GM21360 (cell line): ENCODE measurements around the gene PTPRD.
"Not testable (repeated sequence)": the region's sequence is repeated elsewhere in the genome, so short reads cannot be mapped to it uniquely, and the experiment has no call there.

ENCODE experiments used
- ATAC-seq: cut with Tn5 transposase; IDR thresholded peaks from one replicate; pipeline ENCODE4 v1.9.1; 2021; ENCODE audit warnings: mild to moderate bottlenecking, moderate library complexity; ENCODE audit not compliant: unreplicated experiment

PTPRD gene

DNA sequence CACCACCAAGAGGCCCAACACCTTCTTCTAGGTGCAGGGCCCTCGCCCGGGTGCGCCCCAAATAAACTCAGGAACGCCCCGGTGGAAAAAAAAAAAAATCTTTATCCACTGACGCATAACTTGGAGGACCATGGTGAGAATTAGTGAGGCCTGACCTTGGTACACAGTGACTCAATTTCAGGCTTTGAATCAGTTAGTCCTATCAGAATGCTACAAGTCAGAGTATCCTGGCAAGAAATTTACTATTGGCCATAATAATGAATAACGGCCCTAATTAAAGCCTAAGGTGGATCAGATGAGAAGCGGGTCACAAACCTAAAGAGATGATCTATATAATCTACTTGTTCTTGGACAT, 1899.0 kb downstream of the PTPRD start:
- ATAC-seq = no peak

DNA sequence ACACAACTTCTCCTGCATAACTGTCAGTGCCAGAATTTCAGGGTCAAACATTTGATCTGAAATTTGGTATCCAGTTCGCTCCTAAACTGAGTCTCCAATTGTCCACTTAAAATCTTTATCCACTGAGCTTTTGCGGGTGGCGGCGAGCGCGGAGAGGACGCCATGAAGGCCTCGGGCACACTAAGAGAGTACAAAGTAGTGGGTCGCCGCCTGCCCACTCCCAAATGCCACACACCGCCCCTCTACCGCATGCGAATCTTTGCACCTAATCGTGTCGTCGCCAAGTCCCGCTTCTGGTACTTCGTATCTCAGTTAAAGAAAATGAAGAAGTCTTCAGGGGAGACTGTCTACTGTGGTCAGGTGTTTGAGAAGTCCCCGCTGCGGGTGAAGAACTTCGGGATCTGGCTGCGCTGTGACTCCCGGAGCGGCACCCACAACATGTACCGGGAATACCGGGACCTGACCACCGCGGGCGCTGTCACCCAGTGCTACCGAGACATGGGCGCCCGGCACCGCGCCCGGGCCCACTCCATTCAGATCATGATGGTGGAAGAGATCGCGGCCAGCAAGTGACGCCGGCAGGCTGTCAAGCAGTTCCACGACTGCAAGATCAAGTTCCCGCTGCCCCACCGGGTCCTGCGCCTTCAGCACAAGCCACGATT, 1899.5 kb downstream of the PTPRD start:
- no peak for ATAC-seq

DNA sequence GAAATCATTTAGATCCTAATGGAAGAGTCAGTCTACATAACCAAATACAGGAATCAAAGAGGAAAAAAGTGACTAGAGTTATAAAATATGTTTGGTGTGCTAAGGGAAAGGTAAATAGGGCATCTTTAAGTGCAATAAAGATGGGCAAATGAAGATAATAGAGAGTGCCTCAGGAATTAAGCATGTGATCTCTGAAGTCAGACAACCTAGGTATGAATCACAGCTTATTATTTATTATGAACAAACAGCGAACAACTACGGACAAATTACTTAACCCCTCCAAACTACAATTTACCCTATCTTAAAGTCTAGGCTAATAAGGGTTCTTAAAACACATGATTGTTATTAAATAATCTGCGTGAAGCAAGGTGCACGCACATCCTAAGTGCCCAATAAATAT, 1903.1 kb downstream of the PTPRD start:
- ATAC-seq = no peak

DNA sequence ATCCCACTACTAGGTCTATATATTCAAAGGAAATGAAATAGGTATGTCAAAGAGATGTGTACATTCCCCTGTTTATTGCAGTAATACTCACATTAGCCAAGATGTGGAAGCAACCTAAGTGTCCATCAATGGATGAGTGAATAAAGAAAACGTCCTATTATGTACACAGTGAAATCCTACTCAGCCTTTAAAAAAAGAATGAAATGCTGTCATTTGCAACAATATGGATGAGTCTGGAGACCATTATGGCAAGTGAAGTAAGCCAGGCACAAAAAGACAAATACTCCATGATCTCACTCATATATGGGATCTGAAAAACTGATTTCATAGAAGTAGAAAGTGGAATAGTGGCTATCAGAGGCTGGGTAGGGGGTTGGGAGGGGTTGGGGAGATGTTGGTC, 1904.1 kb downstream of the PTPRD start:
- ATAC-seq = no peak

DNA sequence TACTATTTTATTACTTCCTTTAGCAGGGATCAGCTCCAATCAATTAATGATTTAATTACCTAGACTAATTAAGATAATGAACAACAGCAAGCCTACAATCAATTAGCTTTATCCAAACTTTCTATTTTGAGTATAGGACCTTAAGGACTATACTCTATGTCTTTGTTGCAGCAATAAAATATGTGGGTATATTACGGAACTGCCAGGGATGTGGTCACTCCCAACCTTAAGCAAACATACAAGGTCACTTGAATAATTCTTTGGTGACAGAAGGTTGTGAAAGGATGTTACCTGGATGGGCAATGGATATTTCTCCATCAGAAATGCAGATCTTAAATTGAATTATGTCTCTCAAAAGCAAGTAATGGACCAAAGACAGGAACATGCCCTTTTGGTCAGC, 1905.8 kb downstream of the PTPRD start:
- ATAC-seq = no peak

DNA sequence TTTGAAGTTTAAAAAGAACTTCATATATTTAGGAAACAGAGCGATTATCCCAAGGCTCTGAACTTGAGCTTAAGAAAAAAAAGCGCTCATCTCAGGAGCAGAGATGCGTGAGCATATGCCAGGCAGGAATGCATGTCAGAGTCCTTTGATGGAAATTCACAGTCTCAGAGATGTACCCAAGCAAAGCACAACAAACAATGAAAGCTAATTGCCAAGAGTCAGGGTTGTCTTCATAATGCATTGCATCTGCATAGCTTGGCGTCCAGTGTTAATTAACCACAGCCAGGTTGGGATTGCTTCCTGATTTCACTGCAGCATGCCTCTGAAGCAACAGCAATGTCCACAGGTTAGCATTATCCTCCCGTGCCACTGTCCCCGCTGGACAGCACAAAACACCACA, 1906.3 kb downstream of the PTPRD start:
- no peak for ATAC-seq

DNA sequence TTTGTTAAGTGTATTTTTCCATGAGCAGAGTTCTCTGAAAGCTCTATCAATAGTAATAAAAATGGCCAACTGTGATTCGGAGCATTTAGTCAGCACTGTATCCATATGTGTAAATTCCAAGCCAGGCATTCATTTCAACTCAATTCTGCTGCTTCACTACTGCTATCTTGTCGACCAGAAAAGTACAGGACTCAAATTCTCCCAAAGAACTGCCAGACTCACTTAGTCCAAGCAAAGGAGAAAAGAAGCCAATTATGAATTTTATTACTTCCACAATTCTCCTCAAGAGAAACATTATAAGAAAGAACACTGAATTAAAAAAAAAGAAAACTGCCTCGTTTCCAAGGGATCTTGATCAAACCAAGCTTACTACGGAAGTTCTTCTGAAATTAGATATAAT, 1906.9 kb downstream of the PTPRD start:
- no peak for ATAC-seq

DNA sequence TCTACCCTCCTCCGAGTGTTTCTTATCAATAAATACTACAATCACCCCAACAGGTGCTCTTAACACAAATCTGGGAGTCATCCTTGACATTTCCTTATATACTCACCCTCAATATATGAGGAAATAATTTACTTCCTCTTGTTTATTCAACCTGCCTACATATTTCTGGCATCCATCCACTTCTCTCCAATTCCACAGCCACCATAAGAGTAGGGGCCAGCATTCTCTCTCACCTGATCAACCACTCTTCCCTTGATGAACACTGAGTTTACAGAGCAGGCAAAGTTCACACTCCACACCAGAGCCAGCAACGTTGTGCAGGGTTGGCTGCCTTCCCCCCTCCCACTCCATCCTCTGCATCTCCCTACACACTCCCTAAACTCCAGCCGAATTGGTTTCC, 1908.9 kb downstream of the PTPRD start:
- no peak for ATAC-seq

DNA sequence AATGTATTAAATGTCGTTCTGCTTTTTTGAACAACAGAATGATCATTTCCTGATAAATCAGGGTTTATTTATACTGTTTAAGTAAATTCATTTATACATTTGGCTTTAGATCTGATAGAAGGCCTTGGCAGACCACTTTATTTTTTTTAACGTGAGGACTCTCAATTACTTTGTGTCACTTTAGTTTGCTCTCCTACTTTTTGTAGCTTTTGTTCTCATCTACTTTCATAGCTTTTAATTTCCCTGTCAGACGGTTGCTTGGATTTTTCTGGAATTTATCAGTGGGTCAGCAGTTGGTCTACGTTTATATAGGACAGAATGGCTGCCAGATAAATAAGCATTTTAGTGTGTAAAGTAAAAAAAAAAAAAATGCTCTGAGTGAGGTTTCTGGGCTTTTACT, 1910.9 kb downstream of the PTPRD start:
- ATAC-seq = no peak

DNA sequence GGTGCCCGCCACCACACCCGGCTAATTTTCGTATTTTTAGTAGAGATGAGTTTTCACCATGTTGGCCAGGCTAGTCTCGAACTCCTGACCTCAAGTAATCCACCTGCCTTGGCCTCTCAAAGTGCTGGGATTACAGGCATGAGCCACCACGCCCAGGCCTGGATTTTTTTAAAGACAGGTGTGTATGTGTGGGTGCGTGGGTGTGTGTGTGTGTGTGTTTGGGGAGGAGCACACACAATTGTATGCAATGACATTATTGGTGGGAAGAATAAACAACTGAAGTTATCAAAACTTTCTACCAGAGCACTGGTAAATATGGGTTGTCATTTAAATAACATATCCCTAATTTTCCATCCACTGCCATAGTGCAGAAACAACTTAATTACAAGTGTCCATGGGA, 1915.2 kb downstream of the PTPRD start:
- ATAC-seq = not testable (repeated sequence)

DNA sequence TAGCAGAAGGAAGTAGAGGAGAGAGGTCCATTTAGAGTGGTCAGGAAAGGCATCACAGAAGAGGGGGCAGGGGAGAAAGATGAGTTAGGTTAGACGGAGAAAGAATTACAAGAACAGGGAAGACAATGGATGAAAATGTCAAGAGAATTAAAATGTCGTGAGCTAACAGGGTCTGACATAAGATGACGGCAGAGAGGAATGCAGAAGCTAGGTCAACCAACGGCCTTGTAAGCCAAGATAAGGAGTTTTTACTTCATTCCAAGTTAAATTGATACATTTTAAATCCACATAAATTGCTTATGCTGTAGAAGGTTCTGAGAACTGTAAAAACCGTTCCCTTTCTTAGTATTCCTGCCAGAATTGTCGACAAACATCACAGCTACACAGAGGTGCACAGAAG, 1916.3 kb downstream of the PTPRD start:
- ATAC-seq = no peak

DNA sequence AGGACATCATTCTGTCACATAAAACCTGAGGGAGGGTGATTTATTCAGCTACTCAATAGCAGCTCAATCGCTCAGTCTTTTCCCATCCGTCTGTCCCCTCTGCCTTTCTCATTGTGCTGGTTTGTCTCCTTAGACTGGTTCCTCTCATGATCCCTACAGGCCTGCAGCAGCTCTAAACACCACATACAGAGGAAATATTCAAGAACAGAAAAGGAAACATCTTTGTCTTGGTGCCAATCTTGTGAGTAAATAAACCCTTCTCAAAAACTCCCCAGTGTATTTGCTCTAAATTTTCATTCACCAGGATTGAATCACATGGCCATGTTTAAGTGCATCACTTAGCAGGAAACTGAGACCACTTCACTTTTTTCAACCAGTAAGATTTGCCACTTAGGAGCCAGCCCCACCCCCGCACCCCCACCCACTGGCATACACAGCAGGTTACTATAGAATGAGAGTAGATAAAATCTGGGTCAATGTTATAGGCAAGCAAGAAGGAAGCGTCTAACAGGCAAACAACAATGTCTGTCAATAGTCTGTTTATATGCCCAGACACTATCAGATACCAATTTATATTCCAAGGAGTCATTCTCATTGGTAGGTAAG, 1917.7 kb downstream of the PTPRD start:
- ATAC-seq = no peak

DNA sequence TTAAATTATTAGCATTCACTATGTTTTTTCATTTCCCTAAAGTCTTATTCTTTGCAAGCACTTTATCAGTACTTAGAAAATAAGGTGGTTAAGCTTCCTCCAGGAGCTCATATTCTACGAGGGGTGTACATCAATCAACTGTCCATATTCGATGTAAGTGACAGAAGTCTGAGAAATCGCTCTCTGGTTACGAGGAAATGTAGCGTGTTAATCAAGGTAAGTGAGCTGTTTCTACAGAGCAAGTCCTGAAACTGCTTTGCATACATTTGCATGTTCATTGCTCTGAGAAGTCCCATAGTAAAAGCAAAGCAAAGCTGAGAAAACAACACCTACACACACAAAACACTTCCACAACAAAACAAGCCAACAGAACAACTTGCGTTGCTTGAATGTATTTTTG, 1919.3 kb downstream of the PTPRD start:
- ATAC-seq = no peak

DNA sequence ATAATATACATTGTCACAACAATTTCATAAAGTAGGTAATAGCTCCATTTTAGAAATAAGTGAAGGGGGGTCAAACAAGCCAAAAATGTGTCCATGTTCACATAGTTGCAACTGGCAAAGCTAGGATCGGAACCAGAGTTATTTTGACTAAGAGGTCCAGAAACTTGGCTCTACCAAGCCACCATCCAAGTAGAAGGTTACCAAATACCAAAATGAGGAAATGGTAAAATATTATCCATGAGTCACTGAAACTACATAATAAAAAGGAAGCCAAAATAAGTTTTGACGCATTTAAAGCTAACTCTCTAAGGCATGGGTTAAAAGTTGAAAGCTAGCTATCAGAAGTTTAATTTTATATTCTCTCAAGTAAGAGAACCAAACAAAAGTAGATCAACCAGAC, 1926.3 kb downstream of the PTPRD start:
- ATAC-seq = no peak

DNA sequence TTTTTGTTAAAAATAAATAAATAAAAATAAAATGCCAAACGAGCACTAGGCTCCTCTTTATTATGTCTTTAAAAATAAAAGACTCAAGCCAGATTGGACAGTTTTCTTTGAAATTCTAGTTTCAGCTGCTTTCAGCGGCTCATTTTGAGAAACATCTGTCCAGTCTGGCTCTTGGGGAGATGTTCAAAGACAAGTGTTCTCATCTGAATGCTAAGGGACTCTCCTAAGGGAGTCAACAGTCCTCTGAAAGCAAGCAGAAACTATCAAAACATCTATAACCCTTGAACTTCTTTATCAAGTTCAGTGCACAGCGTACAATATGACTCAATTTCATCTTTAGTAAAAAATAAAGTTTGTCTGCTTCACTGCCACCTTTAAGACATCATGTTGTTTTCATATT, 1927.0 kb downstream of the PTPRD start:
- no peak for ATAC-seq

DNA sequence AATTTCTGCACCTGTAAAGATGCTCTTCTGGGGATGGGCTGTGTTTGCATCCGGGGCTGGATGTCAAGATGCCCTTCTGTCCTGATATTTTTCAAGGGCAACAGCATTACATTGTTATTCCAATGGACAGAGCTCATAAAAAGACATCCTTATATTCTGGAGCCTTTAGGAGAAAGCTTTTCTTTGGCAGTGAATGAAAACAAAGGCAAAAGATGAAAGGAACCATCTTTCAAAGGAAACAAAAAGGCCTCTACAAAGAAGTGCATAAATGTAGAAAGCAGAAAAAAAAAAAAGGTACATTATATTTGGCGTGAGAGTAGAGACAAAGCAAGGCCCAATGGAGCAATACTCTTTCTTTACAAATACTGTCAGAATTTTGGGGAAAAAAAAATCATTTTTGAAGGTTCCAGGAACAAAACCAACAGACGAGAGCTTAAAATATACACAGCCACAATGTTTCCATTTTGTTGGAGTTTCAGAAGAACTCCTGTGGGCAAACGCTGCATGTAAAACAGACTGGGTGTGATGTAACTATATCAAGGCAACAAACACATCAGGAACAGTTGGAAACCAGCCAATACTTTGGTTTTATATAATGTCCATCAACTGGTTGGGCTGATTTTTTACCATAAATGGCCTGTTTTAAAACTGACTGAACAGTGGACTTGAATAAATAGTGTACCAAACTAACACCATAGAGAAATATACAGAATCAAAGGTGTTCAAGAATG, 1927.7 kb downstream of the PTPRD start:
- no peak for ATAC-seq

DNA sequence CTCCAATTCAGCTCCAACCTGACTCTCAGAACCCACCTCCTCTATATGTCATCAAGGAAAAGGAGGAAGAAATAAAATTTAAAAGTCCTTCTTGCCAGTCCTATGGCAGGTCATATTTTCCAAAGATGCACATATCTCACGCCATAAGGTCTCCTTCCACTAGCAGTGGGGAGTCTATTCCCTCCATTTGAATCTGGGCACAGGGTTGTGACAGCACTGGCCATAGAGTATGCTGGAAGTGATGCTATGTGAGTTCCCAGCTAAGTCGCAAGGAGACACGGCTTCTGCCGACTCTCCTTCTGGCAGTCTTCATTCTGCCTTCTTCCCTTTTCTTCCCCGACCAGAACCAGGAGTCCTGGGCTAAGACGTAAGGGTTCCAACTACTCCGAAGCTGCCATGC, 1929.3 kb downstream of the PTPRD start:
- no peak for ATAC-seq

DNA sequence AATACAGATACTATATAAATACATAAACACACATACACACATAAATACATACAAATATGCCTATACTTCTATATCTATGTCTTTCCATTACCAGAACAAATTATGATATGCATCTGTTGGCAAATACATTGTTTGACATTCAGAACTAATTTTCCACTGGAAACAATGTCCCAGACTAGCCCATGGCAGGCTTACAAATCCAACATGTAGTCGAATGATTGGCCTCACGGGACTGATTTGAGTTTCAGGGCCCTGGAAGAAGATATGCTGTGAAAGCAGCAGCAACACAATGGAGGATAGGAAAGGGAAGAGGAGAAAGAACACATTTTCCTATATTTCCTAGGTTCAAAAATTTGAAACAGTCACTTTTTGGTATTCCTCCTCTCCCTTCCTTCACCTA, 1932.1 kb downstream of the PTPRD start:
- ATAC-seq = no peak

DNA sequence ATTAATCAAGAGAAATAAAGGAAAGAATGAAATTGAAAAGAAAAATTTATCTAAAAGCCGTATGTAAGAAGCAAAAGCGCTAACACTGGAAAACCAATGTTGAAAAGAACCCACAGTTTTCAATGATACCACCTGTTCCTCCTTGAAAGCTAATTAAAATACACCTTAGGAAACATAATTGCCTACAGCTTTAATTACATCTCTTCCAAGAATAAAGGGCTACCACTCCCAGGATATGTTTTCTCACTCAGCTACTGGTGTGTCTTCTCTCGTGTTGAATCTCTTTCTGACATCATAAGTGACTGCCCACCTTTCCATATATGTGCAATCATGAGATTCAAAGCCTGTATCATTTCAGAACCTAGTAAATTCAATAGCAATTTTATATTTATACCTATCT, 1932.6 kb downstream of the PTPRD start:
- no peak for ATAC-seq

DNA sequence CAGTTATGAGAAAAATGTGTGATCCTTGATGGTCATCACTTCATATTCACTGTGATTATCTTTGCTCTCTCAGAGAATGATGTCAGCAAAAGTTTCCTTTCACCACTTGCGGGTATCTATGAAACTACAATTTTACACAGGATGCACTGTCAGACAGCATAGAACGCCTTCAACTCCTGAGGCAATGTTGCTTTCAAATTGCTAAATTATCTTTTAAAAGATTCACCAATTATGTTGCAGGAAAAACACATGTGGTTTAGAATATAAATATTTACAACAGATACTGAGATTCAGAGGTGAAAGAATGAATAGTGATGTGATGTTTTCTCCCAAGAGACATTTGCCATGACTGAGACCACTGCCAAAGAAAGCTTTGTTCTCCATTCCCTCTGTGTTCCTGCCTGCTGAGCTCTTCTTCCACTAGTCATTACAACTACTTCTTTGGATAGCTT, 1933.4 kb downstream of the PTPRD start:
- no peak for ATAC-seq

DNA sequence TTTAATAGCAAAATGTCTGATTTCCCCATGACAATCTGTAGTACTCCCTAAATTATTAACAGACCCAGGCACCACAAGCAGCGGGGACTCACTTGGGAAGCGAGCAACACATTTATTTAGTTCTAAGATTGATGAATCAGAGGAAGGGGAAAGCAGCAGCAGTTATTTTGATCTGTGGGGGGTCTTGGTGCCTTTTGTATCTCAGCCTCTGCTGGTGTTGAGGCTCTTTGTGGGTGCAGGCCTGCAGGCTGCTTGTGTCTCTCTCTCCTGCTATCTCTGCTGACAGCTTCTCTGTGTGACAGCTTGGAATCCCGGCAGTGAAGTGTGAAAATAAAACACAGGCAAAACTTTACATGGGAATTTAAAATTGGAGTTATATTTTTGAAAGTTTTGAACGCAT, 1935.1 kb downstream of the PTPRD start:
- ATAC-seq = no peak

DNA sequence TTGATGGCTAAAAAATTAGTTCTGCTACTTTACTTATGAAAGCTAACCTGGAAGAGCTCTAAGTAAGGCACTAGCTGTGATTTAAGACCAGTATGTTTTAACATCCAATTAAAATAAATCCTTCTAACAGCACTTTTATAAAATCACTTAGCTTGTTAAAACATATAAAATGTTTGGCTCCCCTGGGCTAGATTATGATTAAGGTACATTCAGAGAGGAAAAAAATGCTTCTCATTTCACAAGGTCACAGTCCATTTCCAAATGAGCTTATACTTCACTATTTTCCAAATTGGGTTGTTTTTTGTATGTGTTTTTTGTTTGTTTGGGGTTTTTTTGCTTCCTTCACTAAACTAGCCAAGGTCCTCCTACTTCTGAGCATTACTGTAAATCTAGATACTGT, 1938.3 kb downstream of the PTPRD start:
- ATAC-seq = no peak
